GM13976 (cell line): Measurements from ENCODE around the gene MAGEF1.
A peak's percentile ranks its signal among the peaks of the same experiment; 100 is the strongest.

Source experiments
- DNase-seq: peaks from one replicate; pipeline ENCODE4 v3.0.0; 2012; ENCODE audit warnings: low spot score
- in situ Hi-C: fragments of 300-500 bp; cut with MboI; formaldehyde crosslinking; loops from one replicate; pipeline ENCODE4 v1.12.0; 2022; ENCODE audit warnings: low sequenced_read_pairs, mixed read lengths, inconsistent platforms; ENCODE audit not compliant: unreplicated experiment
- TF ChIP-seq, protein P1 (sequence below): IDR thresholded peaks from 2 replicates; pipeline ENCODE4 v1.5.1; 2012; ENCODE audit warnings: borderline replicate concordance, mild to moderate bottlenecking; ENCODE audit not compliant: insufficient read depth; ENCODE audit errors: extremely low read depth, missing control alignments, control extremely low read depth

MAGEF1 gene

DNA sequence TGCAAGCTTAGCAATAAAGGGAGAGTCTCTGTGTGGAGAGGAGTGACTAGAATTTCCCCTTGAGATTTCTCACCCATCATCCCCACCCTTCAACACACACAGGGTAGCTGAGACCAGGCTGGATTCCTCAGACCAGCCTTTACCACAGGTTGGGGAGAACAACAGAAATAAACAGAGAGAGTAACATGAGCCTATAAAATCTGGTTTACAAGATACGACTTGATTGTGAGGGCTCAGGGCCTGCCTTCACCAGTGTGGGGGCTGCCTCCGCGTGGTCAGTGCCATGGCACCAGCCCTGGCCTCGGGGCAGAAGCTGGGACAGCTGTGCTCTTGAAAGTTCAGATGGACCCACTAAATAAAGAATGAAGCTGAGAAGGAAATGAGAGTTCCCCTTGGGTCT, 14.6 kb upstream of the MAGEF1 start:
- DNase-seq: no peak
- TF ChIP-seq, protein P1, sequence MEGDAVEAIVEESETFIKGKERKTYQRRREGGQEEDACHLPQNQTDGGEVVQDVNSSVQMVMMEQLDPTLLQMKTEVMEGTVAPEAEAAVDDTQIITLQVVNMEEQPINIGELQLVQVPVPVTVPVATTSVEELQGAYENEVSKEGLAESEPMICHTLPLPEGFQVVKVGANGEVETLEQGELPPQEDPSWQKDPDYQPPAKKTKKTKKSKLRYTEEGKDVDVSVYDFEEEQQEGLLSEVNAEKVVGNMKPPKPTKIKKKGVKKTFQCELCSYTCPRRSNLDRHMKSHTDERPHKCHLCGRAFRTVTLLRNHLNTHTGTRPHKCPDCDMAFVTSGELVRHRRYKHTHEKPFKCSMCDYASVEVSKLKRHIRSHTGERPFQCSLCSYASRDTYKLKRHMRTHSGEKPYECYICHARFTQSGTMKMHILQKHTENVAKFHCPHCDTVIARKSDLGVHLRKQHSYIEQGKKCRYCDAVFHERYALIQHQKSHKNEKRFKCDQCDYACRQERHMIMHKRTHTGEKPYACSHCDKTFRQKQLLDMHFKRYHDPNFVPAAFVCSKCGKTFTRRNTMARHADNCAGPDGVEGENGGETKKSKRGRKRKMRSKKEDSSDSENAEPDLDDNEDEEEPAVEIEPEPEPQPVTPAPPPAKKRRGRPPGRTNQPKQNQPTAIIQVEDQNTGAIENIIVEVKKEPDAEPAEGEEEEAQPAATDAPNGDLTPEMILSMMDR: no peak
- in situ Hi-C loops: no loop called here

DNA sequence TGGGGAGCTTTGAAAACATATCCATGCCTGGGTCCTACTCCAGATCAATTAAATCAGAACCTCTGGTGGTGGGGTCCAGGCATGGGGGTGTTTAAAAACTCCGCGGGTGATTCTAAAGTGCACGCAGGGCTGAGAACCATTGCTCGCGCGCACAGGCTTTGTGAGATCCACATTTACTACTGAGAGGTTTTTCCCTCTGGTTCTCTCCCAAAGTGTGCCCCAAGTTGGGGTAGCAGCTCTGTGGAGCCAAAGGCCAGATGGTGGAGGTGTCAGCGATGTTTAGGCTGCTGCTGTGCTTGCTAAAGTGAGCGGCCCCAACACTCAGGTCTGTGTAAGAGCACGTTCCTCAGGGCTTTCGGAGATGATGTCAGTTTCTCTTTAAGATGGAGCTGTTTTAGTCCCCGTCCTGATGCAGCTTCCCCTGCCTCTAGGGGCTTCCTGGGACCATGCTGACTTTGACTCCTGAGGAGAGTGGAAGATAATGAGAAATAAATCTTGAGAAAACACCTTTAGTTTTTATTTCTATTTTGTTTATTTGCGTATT, 13.4 kb upstream of the MAGEF1 start:
- DNase-seq: no peak
- in situ Hi-C loops: no loop called here
- TF ChIP-seq, protein P1: no peak

DNA sequence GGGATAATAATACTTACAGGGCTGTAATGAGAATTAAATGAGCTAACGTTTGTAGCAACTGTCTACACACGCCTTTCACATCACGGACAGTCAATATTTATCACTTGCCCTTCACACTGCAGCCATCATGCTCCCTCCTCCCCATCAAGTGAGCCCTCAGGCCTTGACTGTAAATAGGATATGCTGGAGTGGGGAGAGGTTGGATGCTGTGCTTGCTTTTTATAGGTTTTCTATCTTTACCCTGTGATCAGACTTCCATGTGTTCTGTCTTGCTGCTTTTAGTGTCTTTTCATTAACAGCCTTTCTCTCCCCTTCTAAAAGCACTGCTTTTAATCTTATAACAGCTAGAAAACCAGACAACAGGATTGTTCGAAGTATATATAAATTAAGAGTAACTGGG, 12.8 kb upstream of the MAGEF1 start:
- TF ChIP-seq, protein P1: no peak
- DNase-seq: no peak
- in situ Hi-C loops: no loop called here

DNA sequence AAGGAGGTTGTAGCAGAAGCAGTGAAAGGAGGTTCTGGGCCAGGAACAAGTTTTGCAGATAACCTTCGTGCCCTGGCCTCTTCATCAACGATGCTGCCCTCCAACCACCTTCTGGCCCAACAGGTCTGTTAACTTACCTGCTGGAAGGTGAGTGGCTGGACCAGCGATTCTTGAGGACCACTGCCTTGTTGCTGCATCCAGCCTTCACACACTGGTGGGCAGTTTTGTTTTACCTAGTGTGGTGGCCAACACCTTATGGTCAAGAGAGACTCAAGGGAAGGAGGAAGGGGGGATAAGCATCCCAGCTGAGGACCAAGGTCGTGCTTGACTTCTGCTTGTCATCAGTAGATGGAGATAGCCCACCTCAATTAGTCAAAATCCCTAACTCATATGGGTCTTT, 7.8 kb upstream of the MAGEF1 start:
- no peak for DNase-seq
- TF ChIP-seq, protein P1: no peak
- in situ Hi-C loops: no loop called here

DNA sequence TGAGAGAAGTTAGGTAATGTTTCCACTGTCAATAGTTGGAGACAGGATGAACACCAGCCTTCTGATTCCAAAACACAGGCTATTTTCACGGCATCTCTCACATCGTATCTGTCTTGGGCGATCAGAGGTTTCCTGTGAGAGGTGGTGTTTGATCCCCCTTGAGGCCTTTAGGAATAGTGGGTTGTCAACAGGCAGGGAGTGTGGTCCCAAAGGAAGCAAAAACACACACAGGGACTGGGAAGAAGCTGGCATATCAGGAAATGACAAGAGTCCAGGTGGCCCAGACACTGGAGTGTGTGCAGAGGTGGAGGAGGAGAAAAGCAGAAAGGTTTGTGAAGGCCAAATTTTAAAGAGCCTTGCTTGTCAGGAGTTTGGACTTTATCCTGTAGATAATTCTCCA, 6.6 kb upstream of the MAGEF1 start:
- TF ChIP-seq, protein P1: no peak
- DNase-seq: no peak
- in situ Hi-C loops: no loop called here

DNA sequence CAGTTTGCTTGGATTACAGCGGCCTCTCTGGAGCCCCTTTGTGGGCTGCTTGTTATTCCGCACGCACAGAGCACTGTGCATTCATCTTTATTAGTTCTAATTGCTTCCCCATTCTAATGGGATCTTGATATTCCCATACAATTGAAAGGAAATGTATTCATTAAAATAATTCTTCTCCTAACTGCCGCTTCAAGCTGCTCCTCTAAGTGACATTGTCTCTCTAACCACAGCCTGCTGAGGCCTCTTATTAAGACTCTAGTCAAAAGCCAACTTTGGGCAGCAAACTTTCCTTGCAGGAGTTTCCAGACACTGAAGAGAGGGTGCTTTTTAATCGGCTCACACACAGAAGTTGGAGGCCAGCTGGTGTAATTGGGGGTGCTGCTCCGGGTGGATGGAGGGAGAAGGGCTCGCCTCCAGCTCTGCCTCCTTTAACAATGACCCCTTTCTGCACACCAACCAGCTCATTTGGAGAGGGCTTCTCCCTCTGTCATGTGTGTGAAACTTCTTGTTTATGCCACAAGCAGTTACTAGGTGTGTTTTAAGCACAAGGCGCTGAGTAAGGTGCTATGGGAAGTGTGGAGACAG, 5.6 kb upstream of the MAGEF1 start:
- in situ Hi-C loops: no loop called here
- DNase-seq: no peak
- TF ChIP-seq, protein P1: no peak

DNA sequence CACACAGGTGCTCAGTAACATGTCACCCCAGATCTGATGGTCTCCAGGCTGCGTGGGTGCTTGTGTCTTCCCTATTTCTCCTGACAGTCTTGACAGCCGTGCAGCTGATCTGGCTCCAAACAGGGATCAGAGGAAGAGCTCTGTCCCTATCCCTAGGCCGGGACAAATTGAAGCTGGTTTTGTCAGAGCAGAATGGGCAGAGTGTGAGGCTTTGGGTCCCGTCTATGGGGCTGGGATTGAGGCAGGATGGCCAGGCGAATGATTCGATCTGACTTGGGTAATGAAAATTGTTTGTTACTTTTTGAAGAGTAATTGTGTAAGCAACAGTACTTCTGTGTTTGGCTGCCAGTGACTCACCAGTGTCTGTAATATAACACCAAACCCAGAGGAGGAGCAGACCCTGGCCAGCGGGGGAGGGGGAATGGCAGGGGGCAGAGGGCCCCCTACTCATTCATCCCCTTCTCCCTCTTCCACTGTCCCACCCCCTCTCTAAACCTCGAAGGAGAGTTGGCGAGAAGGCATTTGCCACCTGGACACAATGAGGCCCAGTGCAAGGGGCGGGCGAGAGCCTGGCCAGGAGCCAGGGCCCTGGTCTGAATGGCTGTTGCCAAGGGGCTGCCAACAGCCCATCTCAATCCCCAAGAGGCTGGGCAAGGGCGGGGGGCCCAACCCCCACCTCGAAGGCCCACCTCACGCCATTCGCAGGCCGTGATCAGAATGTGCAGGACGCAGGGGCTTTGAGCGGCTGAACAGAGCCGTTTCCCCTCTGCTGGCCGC, 4.9 kb upstream of the MAGEF1 start:
- TF ChIP-seq, protein P1: no peak
- DNase-seq: peak; percentile 6
- in situ Hi-C loops: no loop called here
